Osteoblast (primary cell): ENCODE data around the gene ALDH1A1. TPM values are rescaled to one million over a fixed set of nuclear protein-coding genes. Genes with fewer than 3 reads are reported as not detected.

Source experiments
- DNase-seq: peaks from one replicate; pipeline ENCODE4 v3.0.0; 2011; ENCODE audit warnings: low spot score, mixed read lengths; ENCODE audit not compliant: insufficient read length; ENCODE audit errors: missing footprints
- H2AFZ ChIP-seq: 2 replicates; pipeline ENCODE4 v1.6.0; 2011; ENCODE audit warnings: mild to moderate bottlenecking, low read length
- H3K27ac ChIP-seq: 2 replicates; pipeline ENCODE4 v1.5.1; 2011; ENCODE audit warnings: mild to moderate bottlenecking, low read depth, low read length, moderate library complexity
- H3K27me3 ChIP-seq: 2 replicates; pipeline ENCODE4 v1.6.0; 2012; ENCODE audit warnings: mild to moderate bottlenecking, control low read depth, inconsistent platforms, low read length, moderate library complexity; ENCODE audit not compliant: insufficient read depth
- H3K36me3 ChIP-seq: 2 replicates; pipeline ENCODE4 v1.5.1; 2011; ENCODE audit warnings: mild to moderate bottlenecking, low read length, control low read depth, moderate library complexity; ENCODE audit not compliant: insufficient read depth
- H3K4me1 ChIP-seq: 2 replicates; pipeline ENCODE4 v1.5.1; 2011; ENCODE audit warnings: mild to moderate bottlenecking, low read length, control low read depth, moderate library complexity; ENCODE audit not compliant: insufficient read depth
- H3K4me2 ChIP-seq: 2 replicates; pipeline ENCODE4 v1.6.0; 2011; ENCODE audit warnings: mild to moderate bottlenecking, low read length; ENCODE audit not compliant: insufficient read depth
- H3K4me3 ChIP-seq: fragments of 200-600 bp; sonication (generic); 3 replicates; pipeline ENCODE4 v1.5.1; 2012; ENCODE audit warnings: mild to moderate bottlenecking, low read length, inconsistent platforms; ENCODE audit not compliant: insufficient read depth
- H3K79me2 ChIP-seq: 2 replicates; pipeline ENCODE4 v1.6.0; 2012; ENCODE audit warnings: mild to moderate bottlenecking, low read length, control low read depth, inconsistent platforms; ENCODE audit not compliant: insufficient read depth
- H3K9me3 ChIP-seq: 2 replicates; pipeline ENCODE4 v1.5.1; 2011; ENCODE audit warnings: low read depth, low read length, control low read depth
- H4K20me1 ChIP-seq: 2 replicates; pipeline ENCODE4 v1.6.0; 2012; ENCODE audit warnings: mild to moderate bottlenecking, low read length, control low read depth; ENCODE audit not compliant: insufficient read depth
- total RNA-seq: library from RNA; depleted of rRNA; stranded (reverse); fragments of >200 nt; gene quantifications from 2 replicates; pipeline ENCODE4 v1.2.3, GENCODE V29; 2012
- TF ChIP-seq, protein P1 (sequence below): IDR thresholded peaks from 2 replicates; pipeline ENCODE4 v1.5.1; 2011; ENCODE audit warnings: mild to moderate bottlenecking, low read depth, low read length, moderate library complexity; ENCODE audit errors: extremely low read depth

The ALDH1A1 gene
- total RNA-seq, 1 donor, result 0.36 TPM

DNA sequence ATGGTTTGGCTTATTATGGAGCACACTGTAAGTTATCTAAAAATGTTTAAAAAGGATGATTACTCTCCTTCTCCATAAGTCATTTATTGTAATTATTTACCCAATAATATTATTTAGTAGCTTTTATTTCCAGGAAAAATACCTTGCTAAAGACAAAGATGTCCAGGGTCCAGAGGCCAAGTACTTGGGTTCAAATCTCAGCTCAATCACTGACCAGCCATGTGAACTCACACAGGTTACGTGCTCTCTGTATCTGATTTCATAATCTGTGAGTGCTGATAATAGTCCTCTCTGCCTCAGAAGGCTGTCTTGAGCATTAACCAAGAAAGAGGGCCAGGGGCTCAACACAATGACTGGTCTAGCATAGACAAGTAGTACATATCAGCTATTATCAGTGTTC, 27.0 kb downstream of the ALDH1A1 start:
- Histone ChIP-seq H3K27me3 (no peaks in the 10 kb centered on the region), H3K4me1 (no peaks in the 10 kb centered on the region), H3K4me2 (no peak overlapping the region), H3K36me3 (no peaks in the 10 kb centered on the region), H3K9me3 (no peaks in the 10 kb centered on the region), H3K79me2 (no peaks in the 10 kb centered on the region), H3K27ac (no peak overlapping the region), H2AFZ (no peak overlapping the region), H3K4me3 (no peak overlapping the region), H4K20me1 (no peaks in the 10 kb centered on the region)
- DNase-seq, result no peak
- TF ChIP-seq, protein P1, sequence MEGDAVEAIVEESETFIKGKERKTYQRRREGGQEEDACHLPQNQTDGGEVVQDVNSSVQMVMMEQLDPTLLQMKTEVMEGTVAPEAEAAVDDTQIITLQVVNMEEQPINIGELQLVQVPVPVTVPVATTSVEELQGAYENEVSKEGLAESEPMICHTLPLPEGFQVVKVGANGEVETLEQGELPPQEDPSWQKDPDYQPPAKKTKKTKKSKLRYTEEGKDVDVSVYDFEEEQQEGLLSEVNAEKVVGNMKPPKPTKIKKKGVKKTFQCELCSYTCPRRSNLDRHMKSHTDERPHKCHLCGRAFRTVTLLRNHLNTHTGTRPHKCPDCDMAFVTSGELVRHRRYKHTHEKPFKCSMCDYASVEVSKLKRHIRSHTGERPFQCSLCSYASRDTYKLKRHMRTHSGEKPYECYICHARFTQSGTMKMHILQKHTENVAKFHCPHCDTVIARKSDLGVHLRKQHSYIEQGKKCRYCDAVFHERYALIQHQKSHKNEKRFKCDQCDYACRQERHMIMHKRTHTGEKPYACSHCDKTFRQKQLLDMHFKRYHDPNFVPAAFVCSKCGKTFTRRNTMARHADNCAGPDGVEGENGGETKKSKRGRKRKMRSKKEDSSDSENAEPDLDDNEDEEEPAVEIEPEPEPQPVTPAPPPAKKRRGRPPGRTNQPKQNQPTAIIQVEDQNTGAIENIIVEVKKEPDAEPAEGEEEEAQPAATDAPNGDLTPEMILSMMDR, result no peak

DNA sequence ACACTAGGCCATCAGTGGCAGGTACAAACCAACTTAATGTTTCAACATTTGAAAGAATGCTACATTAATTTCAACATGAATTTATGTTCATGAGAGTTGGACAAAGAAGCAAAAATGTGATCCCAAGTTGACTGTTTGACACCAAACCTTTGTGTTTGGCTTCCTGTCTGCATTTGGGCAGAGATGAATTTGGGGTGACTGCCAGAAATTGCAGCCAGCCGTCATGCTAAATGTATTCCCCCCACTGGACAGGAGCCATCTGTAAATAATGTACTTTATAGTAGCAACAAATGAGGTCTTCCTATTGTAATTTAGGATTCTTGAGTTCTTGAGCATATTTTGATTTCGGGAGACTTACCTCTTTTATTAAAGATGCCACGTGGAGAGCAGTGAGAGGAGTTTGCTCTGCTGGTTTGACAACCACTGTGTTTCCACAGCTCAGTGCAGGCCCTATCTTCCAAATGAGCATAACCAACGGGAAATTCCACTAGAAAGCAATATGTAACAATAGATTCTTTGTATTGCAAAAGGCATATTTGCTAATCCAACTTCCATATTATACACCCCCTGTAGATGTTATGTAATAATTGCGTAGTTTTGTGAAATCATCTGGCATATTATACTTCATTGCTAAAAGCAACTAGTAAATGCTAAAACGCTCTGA, 27.6 kb downstream of the ALDH1A1 start:
- Histone ChIP-seq H3K27ac (no peak overlapping the region), H4K20me1 (no peaks in the 10 kb centered on the region), H3K36me3 (no peaks in the 10 kb centered on the region), H3K4me1 (no peaks in the 10 kb centered on the region), H3K4me2 (no peak overlapping the region), H2AFZ (no peak overlapping the region), H3K9me3 (no peaks in the 10 kb centered on the region), H3K79me2 (no peaks in the 10 kb centered on the region), H3K4me3 (no peak overlapping the region), H3K27me3 (no peaks in the 10 kb centered on the region)
- no peak for DNase-seq
- TF ChIP-seq, protein P1, result no peak

DNA sequence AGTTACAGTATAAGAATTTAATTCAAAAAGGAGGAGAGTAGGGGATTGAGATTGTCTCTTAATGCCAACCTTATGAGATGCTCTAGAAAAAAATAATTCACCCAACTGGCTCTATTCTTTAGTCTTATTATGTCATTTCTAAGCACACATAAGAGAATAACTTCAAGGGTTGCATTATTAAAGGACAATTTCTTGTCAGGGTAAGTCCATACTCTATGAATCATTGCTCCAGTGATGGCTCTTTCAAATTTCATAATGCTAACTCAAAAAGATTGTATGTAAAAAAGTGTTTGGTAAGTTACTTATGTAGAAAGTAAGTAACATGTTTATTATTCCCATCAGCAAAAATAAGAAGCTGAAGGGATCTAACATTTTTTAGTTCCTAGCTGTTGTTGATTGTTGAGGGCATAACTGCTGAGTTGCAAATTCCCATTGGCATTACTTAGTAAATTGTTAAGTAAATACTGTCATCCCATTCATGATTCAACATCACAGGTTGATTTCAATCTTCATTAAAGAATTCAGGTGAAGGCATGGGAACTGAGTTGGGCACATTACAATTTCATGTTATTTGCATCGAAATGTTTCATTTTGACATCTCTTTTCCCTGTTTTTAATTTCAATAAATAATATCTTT, 28.6 kb downstream of the ALDH1A1 start:
- no peaks in the 10 kb centered on the region for H4K20me1 ChIP-seq
- no peak overlapping the region for H2AFZ ChIP-seq
- H3K27me3 ChIP-seq, result no peaks in the 10 kb centered on the region
- no peaks in the 10 kb centered on the region for H3K9me3 ChIP-seq
- H3K79me2 ChIP-seq, result no peaks in the 10 kb centered on the region
- H3K4me3 ChIP-seq, result no peak overlapping the region
- H3K36me3 ChIP-seq, result no peaks in the 10 kb centered on the region
- H3K4me2 ChIP-seq, result no peak overlapping the region
- DNase-seq, result no peak
- no peak overlapping the region for H3K27ac ChIP-seq
- H3K4me1 ChIP-seq, result no peaks in the 10 kb centered on the region
- TF ChIP-seq, protein P1, result no peak

DNA sequence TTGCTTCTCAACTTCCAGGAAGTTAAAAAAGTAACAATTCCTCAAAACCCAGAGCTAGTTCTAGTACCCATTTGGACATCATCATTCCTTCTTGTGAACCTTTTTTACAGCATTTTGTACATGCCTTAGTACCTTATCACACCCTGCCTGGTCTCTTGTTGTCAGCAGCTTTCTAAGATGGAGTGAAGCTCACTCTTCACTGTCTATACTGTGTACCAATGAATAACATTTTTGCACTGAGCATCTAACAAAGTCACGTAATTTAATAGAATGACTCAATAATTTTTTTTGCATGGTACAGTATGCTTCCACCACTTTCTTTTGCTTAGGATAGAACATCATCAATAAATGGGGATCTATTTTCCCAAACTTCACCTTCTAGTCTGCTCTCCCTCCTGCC, 29.8 kb downstream of the ALDH1A1 start:
- H2AFZ ChIP-seq, result no peak overlapping the region
- H3K27me3 ChIP-seq, result no peaks in the 10 kb centered on the region
- H3K36me3 ChIP-seq, result no peaks in the 10 kb centered on the region
- no peaks in the 10 kb centered on the region for H4K20me1 ChIP-seq
- TF ChIP-seq, protein P1, result no peak
- no peak overlapping the region for H3K27ac ChIP-seq
- no peaks in the 10 kb centered on the region for H3K9me3 ChIP-seq
- no peaks in the 10 kb centered on the region for H3K79me2 ChIP-seq
- H3K4me2 ChIP-seq, result no peak overlapping the region
- no peak overlapping the region for H3K4me3 ChIP-seq
- DNase-seq, result no peak
- H3K4me1 ChIP-seq, result no peaks in the 10 kb centered on the region
